Activated T-helper 2 cell treated with anti-CD3 and anti-CD28 coated beads, Interferon-gamma antibody, Interleukin-2, Interleukin-4, amounts not matched to agents 10 μg/mL and 5 μg/mL and 100 μg/mL, durations not matched to agents 14 hours and 24 hours and 36 hours (primary cell): ENCODE measurements around the gene DPEP2. TPM values are rescaled to one million over a fixed set of nuclear protein-coding genes. Genes with fewer than 3 reads are reported as not detected.

Experiments
- DNase-seq: peaks from one replicate; pipeline ENCODE4 v3.0.0; 2021; ENCODE audit warnings: low spot score
- H3K27ac Mint-ChIP-seq: one replicate; pipeline ENCODE4 v1.8.0; 2021; ENCODE audit warnings: mixed read lengths
- H3K27me3 Mint-ChIP-seq: one replicate; pipeline ENCODE4 v1.8.0; 2021; ENCODE audit warnings: low read depth, mixed read lengths
- H3K36me3 Mint-ChIP-seq: one replicate; pipeline ENCODE4 v1.8.0; 2021; ENCODE audit warnings: low read depth, mixed read lengths
- H3K4me1 Mint-ChIP-seq: one replicate; pipeline ENCODE4 v1.8.0; 2021; ENCODE audit warnings: low read depth, mixed read lengths
- H3K4me3 Mint-ChIP-seq: one replicate; pipeline ENCODE4 v1.8.0; 2021; ENCODE audit warnings: low read depth, mild to moderate bottlenecking, moderate library complexity, mixed read lengths
- H3K9me3 Mint-ChIP-seq: one replicate; pipeline ENCODE4 v1.8.0; 2021; ENCODE audit warnings: mixed read lengths
- intact Hi-C: fragments of 100-400 bp; cut with micrococcal nuclease; formaldehyde crosslinking; loops from one replicate; pipeline ENCODE4 v1.15.1; 2023
- total RNA-seq: library from RNA; stranded (reverse); gene quantifications from 2 replicates; pipeline ENCODE4 v1.2.3, GENCODE V29; 2022

DPEP2 gene
- total RNA-seq, 1 donor from 2014 or later: 3.7 TPM

DNA sequence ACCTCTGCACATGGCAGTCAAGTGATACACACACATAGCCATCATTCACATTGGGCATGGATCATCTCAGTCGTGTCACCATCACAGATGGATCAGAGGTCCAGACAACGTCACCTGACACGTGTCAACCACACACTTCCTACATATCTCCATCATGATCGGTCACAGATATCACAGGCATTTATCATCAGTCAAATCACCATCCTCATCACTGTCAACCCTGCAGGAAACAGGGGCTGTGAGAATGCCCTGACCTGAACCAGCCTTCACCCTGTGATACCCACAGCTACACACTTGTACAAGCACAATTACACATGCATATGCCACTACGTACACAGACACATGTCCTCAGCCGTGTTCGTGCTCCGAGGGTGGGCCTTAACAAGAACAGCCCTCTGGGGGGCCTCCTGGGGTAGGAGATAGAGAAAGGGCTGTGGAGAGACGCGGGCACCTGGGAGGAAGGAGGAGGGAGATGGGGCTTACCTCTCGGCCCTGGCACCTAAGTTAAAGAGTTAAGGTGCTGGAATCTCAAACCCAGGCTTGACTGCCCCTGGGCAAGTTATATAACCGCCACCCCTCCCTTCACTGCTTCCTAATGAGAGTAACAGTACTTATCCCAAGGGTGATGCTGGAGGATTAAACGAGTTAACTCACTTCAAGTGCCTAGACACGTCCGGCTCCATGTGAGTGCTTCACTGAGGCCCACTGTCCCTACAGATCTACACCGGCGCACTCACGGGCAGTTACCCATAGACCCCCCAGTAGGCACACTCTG is 31.9 kb downstream of the DPEP2 start:
- Mint-ChIP-seq H3K4me3 (peak overlapping the region; percentile 100), H3K27ac (peak overlapping the region; percentile 88), H3K9me3 (no peaks in the 10 kb centered on the region), H3K4me1 (peaks cover 27% of the 10 kb centered on the region), H3K27me3 (no peaks in the 10 kb centered on the region), H3K36me3 (peaks cover 11% of the 10 kb centered on the region)
- DNase-seq: no peak
- intact Hi-C loops: no loop called here

DNA sequence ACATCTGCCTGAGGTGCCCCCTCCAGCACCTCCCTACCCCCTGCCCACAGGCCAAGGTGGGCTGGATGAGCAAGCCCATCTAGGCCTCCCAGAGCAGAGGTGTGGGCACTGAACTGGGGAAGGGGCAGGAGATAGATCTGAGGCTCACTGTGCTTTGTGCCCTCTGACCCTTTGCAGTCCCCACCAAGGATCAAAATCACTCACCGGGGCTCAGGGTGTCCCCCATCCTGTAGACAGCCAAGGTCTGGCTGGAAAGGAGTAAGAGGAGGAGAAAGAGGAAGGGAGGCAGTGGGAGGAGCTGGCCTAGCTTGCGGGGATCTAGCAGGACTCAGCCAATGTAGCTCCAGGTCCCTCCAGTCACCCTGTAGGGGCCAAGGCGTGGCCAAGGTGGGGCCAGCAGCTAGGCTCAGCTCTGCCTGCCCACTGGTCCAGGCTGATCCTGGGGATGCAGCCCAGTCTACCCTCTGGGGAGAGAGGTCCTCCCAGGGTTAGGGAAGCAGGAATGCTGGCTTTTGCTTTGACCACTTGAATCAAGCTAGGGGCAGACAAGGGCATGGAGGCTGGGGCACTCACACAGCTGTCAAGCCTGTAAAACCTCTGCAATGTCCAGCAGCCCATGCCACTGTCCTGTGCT is 32.6 kb downstream of the DPEP2 start:
- Mint-ChIP-seq H3K36me3 (peaks cover 17% of the 10 kb centered on the region), H3K27me3 (no peaks in the 10 kb centered on the region), H3K9me3 (no peaks in the 10 kb centered on the region), H3K4me3 (peak overlapping the region; percentile 100), H3K4me1 (peaks cover 27% of the 10 kb centered on the region), H3K27ac (peak overlapping the region; percentile 88)
- intact Hi-C loops: no loop called here
- DNase-seq: no peak

DNA sequence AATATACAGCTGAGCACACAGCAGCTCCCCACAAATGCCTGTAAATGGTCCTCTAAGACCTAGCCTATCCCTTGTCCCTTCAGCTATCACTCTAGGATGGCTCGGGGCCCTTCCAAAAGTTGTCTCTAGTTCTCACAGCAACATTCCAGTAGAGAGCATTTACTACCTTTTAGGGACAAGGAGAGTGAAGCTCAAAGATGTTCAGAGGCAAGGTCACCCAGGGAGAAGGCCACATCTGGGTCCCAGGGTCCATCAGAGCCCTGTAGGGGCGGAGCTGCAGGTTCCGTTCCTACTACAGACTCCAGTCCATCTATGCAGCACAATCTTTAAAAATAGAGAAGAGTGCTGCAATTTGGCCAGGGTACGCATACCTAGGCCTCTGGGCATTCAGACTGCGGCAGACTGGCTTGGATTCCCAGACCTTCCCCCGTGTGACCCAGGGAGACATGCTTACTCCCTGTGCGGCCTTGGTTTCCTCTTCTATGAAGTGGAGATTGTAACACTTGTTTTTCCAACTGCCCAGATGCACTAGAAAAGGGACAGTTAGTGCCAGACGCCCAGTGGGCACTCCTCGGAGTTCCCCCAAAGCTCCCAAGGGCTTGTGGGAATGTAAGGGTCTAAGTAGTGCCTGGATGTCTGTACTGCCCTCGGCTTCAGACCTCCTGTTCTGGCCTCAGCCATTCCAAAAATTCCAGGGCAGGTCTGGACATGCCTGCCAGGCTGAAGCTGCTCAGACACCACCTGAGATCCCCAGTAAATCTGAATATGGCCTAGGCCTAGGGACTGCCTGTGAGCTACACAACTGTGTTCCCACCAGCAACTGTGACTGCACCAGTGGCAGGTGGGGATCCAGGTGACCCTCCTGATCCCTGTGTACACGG is 33.4 kb downstream of the DPEP2 start:
- Mint-ChIP-seq H3K4me1 (peaks cover 27% of the 10 kb centered on the region), H3K4me3 (peak overlapping the region; percentile 5), H3K36me3 (peaks cover 21% of the 10 kb centered on the region), H3K27me3 (no peaks in the 10 kb centered on the region), H3K27ac (no peak overlapping the region), H3K9me3 (no peaks in the 10 kb centered on the region)
- intact Hi-C loops: no loop called here
- DNase-seq: no peak

DNA sequence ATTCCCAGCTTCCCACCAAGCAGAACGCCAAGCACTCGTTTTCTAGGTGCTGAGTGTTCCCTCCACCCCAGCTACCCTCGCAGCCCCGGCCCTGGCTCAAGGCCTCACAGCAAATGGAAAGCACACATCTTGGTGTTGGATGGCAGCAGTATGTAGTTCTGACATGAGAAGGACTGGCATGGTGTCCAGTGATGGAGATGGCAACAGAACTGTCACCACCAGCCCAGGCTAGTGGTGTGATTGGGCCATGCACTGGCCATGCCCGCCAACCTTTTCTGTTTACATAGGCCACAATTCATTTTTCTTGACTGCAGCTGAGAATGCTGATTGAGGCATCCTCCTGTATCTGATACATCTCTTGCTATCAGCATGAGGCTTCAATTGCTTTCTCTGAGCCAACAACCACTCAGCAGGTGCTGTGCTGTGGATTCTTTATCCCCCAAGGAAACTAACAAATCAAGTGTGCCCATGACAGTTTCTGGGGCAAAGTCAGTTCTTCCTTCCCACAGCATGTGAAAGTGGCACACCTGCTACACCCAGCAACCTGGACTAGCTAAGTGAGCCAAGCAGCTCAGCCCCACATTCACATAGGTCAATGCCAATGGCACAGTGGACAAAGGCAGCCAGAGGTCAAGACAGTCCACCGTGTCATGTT is 34.7 kb downstream of the DPEP2 start:
- no peaks in the 10 kb centered on the region for H3K9me3 Mint-ChIP-seq
- H3K27ac Mint-ChIP-seq: no peak overlapping the region
- no peak overlapping the region for H3K4me3 Mint-ChIP-seq
- DNase-seq: no peak
- intact Hi-C loops: no loop called here
- H3K36me3 Mint-ChIP-seq: peaks cover 26% of the 10 kb centered on the region
- peaks cover 24% of the 10 kb centered on the region for H3K4me1 Mint-ChIP-seq
- H3K27me3 Mint-ChIP-seq: no peaks in the 10 kb centered on the region

DNA sequence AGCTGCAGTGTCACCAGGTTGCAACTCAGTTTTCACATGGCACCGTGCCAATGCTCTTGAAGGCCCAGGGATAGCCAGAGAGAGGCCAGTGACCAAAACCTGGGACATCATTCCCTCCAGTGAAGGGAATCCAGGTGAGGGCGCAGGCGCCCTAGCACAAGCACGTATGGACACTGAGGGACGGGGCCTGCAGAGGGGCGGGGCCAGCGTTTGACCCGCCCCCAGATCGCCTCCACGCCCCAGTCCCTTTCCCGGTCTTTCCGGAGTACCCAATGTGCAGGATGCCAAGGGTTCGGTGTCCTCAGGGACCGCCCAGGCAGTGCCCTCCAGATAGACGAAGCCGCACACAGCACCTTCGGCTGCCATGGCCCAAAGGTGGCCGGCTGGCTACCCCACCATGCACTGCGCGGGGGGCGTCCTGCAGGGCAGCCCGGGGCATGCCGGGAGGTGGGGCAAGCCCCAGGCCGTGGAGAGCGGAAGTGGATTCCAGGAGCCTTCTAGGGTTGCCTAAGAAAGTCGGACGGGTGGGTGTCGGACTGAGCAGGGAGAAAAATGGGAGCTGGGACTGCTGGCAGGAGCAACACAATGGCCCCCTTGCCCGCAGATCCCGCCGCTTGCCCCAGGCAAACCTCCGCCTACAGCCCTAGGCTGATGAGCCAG is 35.5 kb downstream of the DPEP2 start:
- H3K4me1 Mint-ChIP-seq: peaks cover 21% of the 10 kb centered on the region
- no peaks in the 10 kb centered on the region for H3K27me3 Mint-ChIP-seq

DNA sequence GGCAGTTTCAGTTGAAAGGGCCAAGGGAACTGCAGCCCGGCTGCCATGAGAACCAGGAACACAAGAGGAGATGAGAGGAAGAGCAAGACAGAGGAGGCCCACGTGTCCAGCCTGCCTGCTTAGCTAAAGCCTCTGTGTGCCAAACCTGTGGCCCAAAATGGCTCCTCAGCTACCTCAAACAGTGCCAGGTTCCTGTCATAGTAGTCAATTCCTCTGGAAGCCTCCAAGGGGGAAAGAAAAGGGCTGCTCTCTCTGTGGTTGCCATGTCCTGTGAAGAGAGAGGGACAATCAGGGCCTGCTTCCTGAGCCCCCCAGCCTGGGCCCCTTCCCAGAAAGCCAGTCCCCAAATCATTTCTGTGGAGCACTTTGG is 36.0 kb downstream of the DPEP2 start:
- peaks cover 21% of the 10 kb centered on the region for H3K4me1 Mint-ChIP-seq
- no peaks in the 10 kb centered on the region for H3K9me3 Mint-ChIP-seq
- DNase-seq: no peak
- H3K36me3 Mint-ChIP-seq: peaks cover 30% of the 10 kb centered on the region
- H3K4me3 Mint-ChIP-seq: no peak overlapping the region
- no peak overlapping the region for H3K27ac Mint-ChIP-seq
- intact Hi-C loops: no loop called here
- no peaks in the 10 kb centered on the region for H3K27me3 Mint-ChIP-seq

More for the DNA sequence above, 35.5 kb downstream of the DPEP2 start:
- H3K9me3 Mint-ChIP-seq: no peaks in the 10 kb centered on the region
- no peak overlapping the region for H3K4me3 Mint-ChIP-seq
- peaks cover 26% of the 10 kb centered on the region for H3K36me3 Mint-ChIP-seq
- DNase-seq: no peak
- intact Hi-C loops: no loop called here
- H3K27ac Mint-ChIP-seq: no peak overlapping the region

DNA sequence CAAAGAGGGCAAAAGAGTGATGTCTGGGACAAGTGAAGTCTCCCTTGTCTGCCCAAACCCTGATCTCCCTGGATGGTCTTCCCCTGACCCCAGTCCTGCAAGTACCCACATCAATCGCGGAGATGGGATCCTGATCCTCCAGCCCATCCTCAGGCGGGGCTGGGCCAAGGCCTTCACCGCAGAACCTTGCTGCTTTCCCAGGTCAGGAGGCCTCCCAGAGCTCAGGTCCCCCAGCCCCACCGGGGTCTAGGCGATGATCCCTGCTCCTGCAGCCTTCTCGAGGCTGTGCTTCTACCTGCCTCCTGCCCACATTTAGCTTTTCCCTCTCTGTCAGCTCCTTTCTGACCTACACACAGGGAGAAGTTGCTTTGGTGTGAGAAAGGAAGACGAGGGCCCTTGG is 37.1 kb downstream of the DPEP2 start:
- no peak for DNase-seq
- peaks cover 16% of the 10 kb centered on the region for H3K4me1 Mint-ChIP-seq
- intact Hi-C loops: no loop called here
- H3K4me3 Mint-ChIP-seq: no peak overlapping the region
- no peaks in the 10 kb centered on the region for H3K9me3 Mint-ChIP-seq
- H3K27ac Mint-ChIP-seq: no peak overlapping the region
- H3K36me3 Mint-ChIP-seq: peaks cover 32% of the 10 kb centered on the region
- H3K27me3 Mint-ChIP-seq: no peaks in the 10 kb centered on the region

DNA sequence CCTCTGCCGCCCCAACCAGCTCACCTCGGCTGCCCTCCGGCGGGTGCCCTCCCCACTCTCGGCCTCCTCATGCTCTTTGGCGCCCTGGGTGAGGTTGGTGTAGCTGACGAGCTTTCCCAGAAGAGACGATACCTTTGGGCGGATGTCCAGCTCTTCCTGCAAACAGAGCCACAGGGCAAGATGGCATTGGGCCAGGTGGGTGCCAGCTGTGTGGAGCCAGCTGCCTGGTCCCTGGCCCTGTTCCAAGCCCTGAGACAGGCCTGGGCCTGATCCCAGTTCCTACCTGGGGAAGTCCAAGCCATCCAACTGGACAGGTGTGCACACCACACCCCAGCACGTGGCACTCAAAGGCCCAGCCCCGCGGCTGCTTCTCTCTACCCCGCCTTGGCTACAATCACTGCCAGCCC is 37.7 kb downstream of the DPEP2 start:
- Mint-ChIP-seq H3K4me3 (no peak overlapping the region), H3K9me3 (no peaks in the 10 kb centered on the region), H3K27me3 (no peaks in the 10 kb centered on the region), H3K4me1 (peaks cover 10% of the 10 kb centered on the region), H3K27ac (no peak overlapping the region), H3K36me3 (peaks cover 32% of the 10 kb centered on the region)
- intact Hi-C loops: no loop called here
- no peak for DNase-seq

DNA sequence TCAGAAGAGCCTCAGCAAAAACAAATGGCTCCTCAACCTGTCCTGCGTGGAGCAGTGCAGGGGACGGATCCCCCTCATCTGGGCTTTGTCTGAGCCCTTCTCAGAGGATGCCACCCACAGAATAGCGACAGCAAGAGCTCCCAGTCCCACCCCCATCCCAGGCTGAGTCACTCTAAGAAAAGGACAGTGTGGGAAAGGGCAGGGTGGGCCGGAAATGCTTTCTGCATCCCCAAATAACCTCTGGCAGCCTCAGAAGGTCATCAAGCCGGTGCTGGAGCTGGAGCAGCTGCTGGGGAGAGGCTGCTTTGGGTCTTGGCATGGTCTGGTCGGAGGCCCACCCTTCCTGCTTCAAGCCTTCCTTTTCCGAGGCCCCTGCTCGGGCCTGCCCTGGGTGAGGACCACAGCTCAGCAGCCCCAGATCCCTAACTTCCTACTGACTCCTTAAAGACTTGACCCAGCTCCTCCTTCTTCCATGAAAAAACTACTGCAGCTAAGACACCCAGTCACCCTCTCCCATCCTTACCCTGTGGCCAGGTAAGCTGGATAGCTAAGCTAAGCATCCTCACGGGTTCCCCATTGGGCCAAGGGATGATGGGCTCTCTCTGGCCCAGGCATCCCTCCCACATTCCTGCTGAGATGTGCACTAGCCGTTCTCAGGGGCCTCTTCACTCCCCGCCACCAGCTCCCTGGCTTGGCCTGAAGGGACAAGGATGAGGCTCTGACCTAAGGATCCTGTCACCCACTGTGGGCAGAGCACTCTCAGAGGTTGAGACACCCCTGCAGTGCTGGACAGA is 39.6 kb downstream of the DPEP2 start:
- DNase-seq: no peak
- Mint-ChIP-seq H3K4me3 (no peak overlapping the region), H3K36me3 (peaks cover 34% of the 10 kb centered on the region), H3K9me3 (no peaks in the 10 kb centered on the region), H3K27me3 (no peaks in the 10 kb centered on the region), H3K27ac (no peak overlapping the region), H3K4me1 (peaks cover under 1% of the 10 kb centered on the region)
- intact Hi-C loops: no loop called here

DNA sequence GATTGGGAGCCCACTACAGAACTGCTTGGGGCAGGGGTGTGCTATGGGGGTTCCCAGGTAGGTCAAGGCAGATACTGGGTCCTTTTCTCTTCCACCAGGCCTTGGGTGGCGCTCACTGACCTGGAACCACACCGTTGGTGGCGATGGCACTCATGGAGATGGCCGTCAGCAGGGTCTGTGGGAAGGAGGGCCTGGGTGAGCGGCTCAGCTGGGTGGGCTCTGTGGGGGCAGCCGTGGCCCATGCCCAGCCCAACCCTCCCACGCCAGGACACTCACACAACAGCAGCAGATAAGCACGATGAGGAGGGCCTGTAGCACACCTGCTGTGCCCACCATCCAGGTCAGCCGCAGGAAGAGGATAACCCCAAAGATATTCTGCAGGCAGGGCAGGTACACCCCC is 41.7 kb downstream of the DPEP2 start:
- intact Hi-C loops: no loop called here
- Mint-ChIP-seq H3K36me3 (peaks cover 29% of the 10 kb centered on the region), H3K27ac (no peak overlapping the region), H3K4me3 (no peak overlapping the region), H3K9me3 (no peaks in the 10 kb centered on the region), H3K4me1 (no peaks in the 10 kb centered on the region), H3K27me3 (no peaks in the 10 kb centered on the region)
- DNase-seq: no peak

DNA sequence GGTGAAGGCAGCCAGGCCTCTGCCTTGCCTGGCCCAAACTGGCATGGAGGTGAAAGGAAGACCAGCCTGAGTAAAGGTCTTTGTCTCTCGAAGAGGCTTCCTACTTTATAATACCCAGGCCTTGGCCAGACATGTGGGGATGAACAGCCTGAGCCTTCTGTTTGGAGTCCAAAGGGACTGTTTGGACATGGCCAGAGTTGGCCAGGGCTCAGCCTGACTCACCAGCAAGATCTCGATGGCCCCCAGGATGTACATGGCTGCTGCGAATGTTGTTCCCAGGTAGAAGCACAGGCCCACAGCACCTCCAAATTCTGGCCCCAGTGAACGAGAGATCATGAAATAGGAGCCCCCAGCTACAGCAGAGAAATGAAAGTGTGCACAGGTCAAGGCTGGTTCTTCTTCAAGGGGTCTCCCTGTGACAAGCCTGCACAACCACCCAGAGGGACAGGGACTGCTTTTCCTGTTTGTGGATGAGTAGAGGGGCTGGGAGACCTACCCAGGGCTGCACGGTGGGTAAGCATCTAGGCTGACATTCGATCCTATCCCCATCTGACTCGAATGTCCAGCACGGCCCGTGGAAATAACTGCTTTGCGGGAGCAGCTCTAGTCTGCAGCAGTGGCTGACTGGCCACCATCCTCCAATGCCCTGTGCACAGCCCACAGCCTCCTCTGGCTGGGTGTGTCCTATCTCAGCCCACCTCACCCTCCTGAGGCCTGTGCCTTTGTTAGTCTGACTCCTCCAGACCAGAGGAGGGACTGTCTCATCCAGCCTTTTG is 44.7 kb downstream of the DPEP2 start:
- no peak for DNase-seq
- H3K27ac Mint-ChIP-seq: no peak overlapping the region
- H3K4me3 Mint-ChIP-seq: no peak overlapping the region

More for the DNA sequence above, 44.7 kb downstream of the DPEP2 start:
- H3K9me3 Mint-ChIP-seq: no peaks in the 10 kb centered on the region
- no peaks in the 10 kb centered on the region for H3K4me1 Mint-ChIP-seq
- intact Hi-C loops: no loop called here
- no peaks in the 10 kb centered on the region for H3K27me3 Mint-ChIP-seq
- H3K36me3 Mint-ChIP-seq: peaks cover 14% of the 10 kb centered on the region
